HuH-7 (cell line): ENCODE results near the gene ZNF362.
A peak's percentile ranks its signal among the peaks of the same experiment; 100 is the strongest.

ENCODE experiments used
- DNase-seq: peaks from one replicate; pipeline ENCODE4 v3.0.0; 2011; ENCODE audit warnings: low spot score

Gene ZNF362

DNA sequence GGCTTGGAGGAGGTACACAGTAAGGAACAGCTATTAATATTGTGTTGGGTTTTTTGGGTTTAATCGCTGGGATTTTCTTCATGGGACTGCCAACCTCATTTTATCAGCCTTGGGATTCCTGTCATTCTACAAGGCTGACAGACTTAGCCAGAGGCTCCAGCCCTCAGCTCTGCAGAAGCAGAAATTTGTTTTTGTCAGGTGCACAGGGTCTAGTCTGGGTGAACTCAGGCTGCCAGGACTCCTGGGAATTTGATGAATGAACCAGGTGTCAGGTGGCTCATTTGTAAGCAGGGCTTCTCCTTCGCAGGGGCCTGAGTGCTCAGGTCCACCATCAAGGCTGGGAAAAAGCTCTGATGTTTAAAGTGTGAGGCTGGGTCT is 11.5 kb upstream of the ZNF362 start:
- no peak for DNase-seq

DNA sequence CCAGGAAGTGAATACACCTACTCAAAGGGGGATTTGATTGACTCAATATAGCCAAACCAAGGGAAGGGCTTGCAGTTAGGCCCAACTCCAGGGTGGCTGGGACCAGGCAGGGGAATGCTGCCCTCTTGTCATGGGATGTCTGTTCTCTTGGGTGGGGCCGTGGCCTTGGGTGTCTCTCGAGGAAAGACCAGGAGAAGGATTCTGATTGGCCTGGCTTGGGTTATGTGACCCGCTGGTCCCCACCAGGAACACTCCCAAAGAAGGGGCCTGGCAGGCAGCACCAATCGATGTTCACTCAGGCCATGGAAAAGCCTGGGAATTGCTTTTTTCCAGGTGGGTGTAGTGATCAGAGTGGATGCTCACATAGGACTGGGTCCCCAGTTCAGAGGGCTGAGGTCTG is 10.1 kb upstream of the ZNF362 start:
- no peak for DNase-seq

DNA sequence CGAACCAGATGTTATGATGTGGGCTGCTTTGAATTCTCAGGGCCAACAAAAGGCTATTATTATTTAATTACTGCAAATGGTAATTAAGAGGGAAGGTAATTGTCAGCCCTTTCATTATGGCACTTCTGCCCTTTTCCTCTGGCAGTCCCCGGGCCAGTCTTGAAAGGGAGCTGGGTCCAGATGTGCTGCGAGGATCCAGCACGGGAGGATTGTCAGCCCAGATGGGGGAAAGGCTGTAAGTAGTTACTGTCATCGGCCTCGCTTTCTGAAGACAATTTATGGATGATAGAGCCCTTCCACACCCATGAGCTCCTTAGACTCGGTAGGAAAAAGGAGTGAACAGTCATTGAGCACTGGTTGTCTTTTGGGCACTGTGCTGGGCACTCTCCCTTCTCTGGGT is 8.7 kb upstream of the ZNF362 start:
- DNase-seq, result no peak

DNA sequence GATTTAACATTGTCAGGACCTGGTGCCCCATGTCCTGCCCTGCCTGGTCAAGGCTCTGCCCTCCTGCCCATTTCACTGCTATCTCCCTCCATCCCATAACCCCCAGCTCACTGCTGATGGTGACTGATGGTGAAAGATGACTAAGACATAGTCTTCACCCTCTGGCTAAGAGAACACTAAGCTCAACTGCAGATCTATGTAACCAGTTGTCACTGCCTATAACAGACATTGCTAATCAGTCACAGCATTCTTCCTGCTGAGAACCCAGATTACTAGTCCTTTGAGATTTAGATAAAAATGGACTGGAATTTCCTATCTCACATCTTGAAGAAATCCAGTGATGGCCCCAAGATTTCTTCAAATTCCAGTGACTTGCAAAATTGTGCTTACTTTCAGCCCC is 8.0 kb upstream of the ZNF362 start:
- DNase-seq, result no peak

DNA sequence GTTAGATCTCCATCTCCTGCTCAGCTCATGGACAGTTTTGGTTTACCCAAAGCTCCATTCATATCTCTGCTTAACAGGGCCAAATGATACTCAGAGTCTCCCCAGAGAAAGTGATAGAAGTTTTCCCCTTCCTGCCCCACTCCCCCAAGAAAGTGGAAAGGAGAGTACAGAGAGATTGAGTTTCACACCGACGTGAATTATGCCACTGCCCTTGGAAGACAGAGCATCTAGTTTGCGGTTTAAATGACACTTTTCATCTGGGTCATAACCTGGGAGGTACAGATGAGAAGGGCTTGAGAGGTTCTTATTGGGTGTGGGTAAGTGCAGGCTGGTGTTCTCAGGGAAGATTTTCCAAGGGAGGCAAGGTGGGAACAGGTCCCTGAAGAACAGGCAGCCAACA is 6.9 kb upstream of the ZNF362 start:
- DNase-seq, result no peak

DNA sequence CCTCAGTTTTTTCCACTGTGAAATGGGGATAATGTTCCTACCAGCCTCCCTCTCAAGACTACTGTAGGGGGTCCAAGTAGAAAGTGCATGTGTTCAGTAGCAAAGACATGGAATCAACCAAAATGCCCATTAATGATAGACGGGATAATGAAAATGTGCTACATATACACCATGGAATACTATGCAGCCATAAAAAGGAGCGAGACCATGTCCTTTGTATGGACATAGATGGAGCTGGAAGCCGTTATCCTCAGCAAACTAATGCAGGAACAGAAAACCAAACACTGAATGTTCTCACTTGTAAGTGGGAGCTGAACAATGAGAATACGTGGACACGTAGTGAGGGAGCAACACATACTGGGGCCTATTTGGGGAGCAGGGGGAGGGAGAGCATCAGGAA is 6.1 kb upstream of the ZNF362 start:
- DNase-seq, result no peak

DNA sequence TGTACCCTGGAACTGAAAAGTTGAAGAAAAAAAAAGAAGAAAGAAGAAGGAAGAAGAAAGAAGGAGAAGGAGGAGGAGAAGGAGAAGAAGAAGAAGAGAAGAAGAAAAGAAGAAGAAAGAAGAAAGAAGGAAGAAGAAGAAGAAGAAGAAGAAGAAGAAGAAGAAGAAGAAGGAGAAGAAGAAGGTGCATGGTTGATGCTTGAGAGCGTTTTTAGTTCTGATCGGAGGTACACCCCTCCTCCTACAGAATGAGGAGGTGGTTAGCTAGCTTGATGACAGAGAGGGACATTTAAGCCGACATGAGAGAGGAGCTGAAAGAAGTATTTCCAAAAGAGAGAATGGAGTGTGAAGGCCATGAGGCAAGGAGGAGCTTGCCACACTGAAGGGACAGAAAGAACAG is 5.6 kb upstream of the ZNF362 start:
- DNase-seq, result no peak

DNA sequence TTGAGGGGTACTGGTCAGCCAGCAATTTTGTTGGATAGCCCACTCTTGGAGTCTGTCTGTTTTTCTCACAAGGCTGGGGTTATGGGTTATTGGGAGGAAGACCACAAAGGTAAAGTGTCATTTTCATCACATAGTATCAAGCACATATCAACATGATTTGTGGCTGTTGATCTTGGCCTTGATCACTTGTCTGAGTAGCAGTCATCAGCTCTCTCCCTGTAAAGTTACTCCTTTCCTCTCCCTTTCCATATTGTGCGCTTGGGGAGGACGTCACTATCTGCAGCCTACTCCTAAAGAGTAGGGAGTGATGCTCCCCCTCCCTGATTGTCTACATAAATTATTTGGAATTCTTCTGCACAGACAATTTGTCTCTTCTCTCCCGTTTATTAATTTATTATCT is 1.8 kb upstream of the ZNF362 start:
- no peak for DNase-seq

DNA sequence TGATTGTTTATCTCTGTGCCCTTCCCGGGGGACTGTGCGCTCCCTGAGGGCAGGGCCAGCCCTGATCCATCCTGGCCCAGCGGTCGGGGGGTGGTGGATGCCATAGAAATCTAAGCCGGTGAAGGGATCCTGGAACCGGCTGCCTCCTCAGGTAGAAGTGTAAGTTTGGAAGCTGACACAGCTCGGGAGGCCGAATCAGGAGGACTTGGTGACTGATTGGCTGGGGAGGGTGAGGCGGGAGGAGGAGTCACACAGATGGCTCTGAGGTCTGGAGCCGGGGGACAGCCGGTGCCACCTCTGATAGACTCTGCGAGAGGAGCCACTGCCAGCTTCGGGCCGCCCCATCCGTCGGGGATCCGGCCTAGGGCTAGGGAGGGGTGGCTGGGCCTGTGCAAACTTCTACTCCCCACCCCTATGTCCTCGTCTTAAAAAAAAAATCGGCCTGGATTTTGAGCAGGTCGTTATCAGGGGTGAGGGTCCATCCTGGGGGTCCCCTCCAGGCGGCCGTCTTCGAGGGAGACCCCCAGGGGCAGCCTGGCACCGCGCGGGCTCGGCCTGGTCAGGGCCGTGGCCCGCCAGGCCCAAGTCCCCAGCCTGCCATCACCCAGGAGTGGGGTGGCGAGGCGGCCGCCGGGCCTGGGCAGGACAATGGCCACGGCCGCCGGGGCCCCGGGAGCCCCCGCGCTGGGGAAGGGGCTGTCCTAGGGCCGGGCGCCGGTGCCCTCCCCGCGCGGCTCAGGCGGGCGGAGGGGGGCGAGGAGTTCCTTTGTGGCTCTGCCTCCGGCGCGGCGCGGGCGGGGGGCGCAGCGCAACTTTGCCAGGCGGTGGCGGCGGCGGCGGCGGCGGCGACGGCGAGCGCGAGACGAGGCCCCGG is 708 bp upstream of the ZNF362 start:
- DNase-seq, result peak; percentile 84

DNA sequence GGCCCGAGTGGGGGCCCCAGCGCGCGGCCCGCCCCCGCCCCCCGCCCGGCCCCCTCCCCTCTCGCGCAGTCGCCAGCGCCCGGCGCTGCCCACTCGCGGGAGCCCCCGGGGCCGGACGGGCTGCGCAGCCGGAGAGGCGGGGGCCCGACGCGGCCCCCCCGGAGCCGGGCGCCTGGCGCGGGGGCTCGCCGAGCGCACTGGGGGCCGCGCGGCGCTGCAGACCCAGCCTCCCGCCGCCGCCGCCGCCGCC is 146 bp upstream of the ZNF362 start:
- no peak for DNase-seq

DNA sequence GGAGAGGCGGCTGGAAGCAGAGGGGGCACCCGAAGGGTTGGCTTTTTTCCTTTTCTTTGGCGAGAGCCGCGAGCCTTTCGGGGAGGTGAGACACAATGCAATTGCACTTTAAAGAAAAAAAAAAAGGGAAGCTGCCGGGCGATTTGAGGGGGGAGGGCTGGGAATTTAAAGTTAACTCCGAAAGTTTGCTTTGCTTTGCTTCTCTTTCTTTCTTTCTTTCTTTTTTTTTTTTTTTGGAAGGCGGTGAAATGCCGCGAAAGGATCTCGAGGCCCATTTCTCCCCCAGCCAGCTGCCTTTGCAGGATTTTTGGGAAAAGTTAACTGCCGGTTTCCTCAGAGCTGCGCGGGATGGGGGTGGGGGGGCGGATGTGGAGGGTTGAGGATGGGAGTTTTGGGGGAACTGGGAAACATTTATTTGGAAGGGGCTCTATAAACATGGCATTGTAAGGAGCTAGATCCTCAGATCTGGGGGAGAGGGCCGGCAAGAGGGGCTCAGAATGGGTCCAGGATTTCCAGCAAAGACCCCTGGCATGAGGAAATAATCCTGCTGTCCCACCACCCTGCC is 997 bp downstream of the ZNF362 start:
- no peak for DNase-seq

DNA sequence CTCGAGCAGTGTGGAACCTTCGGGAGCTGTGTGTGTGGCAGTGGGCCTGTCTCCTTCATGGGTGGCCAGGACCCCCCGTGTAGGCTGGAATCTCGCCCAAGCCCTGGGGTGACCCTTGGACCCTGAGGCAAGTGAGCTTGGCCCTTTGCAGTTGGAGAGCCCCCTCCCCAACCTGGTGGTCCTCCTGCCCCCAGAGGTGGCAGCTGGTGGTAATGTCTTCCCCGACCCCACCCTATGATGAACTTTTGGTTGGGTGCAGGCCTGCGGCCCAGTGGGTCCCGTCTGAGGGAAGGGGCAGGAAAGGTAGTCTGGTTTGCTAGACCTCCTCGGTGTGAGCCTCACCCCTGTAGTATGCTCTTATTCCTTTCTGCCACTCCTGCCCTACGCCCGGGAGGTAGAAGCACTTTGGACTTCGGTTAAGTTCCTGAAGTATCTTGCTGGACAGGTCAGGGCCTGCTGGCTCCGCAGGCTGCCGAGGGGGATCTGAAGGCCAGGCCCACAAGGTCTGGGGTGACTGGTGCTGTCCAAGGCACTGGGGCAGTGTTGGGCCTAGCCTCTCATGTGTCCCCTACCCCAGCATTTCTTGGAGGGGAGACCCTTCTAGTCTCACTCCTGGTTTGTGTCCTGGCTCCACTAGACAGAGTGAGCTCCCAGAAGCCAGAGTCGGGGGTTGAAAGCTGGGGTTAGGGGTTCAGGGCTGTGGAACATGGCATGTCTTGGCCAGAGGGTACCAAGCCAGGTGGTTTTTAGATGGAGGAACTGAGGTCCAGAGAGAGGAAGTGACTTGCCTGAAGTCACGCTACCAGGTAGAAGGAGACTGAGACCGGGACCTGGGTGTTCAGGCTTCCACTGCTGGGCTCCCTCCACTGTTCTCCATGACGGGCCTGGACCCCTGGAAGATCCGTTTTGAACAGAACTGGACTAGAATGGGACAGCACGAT is 1.8 kb downstream of the ZNF362 start:
- no peak for DNase-seq

DNA sequence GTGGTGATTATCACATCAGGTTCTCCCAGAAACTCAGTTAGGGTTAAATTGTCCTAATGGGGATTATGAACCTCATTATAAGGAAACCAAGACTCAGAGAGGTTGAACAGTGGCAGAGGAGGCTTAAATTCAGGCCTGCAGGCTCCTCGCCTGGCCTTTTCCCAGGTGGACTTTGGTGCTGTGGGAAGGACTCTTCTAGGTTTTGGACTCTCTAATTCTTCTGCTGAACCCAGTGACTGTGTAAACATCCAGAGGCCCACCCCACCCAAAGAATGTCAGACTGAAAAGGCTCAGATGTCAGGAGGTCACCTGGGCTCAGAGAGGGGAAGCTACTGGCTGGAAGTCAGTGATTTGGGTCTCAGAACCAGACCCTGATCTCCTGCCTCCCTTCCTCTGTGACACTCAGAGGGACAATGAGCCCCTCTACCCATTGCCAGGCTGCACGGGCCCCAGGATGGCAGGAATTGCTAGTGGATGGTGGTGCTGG is 2.5 kb downstream of the ZNF362 start:
- DNase-seq, result no peak

DNA sequence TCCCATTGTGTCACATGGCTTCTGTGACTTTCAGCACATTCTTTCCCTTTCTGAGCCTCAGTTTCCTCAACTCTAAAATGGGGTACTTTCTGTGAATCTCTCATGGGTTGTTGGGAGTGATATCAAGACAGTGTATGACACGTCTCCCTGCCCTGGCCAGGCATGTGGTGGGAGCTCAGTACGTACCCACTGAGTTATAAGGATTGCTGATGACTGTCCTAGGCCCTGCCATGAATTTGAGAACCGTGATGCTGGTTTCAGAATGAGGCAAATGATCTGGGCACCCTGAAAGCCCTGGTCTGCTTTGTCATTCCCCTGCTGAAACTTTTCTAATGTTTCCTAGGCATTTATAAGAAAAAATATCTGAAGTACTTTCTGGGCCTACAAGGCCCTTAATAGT is 3.6 kb downstream of the ZNF362 start:
- no peak for DNase-seq

DNA sequence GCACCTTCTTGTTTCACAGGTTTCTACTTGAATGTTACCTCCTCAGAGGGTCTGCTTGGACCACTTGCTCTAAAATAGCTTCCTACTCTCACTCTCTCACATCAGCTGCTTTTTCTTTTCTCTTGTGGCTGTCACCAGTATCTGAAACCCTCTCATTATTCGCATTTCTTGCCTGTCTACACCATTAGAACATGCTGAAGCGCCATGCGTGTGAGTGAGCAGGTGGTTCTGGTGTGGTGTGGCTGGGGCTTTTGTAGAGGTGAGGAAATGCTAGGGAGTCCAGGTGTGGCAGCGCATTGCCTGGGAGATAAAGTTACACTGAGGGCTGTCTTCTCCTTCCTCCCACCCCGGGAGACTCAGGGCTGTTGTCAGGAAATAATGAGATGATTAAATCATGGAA is 4.1 kb downstream of the ZNF362 start:
- no peak for DNase-seq

DNA sequence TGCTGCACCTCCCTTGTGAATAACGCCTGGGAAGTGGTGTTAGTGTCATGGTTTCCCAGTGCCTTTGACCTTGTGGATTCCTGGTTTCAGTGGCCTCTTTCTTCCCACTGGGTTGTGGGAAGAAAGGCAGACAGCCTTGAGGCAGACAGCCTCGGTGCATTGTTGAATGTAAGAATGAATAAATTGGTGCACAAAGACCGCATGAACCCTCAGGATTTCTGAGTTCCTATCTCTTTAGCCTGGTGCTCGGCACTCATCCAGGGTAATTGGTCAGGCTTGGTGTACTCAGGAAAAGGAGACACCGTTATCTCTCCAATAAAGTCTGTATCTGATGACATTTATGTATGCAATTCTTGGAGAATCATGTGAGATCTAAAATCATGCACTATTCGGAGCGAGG is 5.1 kb downstream of the ZNF362 start:
- DNase-seq, result no peak

DNA sequence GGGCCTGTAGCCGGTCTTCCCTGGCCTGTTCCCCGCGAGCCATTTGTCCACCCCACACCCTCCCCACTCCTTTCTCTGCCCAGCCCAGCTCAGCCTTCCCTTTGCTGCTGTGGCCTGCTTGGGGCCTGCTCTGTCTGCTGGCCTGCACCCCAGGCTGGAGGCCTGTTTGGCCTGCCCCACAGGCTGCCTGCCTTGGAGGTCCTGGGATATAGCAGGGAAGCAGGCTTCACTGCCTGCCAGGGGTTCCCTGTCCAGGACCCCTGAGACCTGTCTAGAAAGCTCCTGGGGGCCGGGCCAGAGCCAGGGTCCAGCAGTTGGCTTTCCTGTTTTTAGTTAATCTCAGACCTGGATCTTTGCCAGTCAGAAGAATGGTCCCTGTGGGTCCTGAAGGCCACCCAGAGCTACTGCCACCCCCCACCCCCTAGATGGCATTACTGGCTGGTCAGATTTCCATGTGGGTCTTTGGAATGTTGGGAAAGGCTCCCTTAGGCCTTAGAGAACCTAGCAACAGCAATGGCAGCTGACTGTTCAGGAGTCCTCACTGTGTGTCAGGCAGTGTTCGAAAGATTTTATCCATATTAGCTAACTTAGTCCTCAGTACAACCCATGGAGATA is 7.7 kb downstream of the ZNF362 start:
- no peak for DNase-seq

DNA sequence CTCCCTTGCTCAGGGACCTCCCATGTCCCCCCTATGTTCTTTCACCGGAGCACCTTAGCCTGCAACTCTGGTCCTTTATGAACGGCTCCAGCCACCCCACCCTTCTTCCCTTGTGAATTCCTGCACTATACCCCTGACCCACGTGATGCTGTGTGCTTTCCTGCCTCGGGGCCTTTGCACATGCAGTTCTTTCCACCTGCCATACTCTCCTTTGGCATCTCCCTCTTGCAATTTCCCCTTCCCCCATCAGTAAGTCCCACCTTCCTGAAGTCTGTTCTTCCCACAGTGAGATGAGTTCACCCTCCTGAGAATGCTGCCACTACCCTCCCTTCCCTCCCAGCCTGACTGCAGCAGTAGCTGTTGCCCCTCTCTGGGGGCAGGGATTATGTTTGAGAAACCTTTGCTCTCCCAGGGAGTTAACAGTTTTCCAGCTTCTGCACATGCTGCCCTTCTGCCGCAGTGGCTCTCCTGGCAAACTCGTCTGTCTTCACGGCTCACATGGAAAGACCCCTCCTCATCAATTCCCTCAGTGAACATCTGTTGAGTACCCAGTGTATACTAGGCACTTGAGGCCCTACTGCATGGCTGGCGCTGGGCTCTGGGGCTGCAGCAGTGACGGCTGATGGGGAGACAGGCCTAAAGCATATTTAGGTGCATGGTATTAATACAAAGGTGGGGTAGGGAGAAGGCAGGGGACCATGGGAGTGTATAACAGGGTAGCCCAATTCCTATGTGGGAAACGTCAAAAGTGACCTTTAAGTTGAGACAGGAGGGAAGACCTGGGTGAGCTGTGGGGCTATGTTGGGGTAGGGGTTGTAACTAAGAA is 9.7 kb downstream of the ZNF362 start:
- DNase-seq, result no peak

DNA sequence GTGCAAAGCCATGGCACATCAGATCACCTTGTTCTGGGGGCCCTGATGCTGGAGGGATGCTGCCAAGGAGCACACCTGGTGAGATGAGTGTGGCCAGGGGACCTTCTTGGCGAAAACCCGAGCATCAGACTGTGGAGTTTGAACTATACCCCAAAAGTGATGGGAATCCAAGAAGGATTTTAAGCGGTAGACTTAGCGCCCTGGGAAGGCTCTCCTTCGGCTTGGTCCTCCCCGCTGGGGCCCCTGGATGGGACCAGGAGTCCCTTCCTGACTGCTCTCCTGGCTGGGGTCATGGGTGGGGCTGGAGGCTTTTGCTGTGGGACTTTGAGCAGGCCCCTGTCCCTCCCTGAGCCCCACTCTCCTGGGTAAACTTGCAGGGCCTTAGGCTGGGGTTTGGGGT is 10.5 kb downstream of the ZNF362 start:
- no peak for DNase-seq

DNA sequence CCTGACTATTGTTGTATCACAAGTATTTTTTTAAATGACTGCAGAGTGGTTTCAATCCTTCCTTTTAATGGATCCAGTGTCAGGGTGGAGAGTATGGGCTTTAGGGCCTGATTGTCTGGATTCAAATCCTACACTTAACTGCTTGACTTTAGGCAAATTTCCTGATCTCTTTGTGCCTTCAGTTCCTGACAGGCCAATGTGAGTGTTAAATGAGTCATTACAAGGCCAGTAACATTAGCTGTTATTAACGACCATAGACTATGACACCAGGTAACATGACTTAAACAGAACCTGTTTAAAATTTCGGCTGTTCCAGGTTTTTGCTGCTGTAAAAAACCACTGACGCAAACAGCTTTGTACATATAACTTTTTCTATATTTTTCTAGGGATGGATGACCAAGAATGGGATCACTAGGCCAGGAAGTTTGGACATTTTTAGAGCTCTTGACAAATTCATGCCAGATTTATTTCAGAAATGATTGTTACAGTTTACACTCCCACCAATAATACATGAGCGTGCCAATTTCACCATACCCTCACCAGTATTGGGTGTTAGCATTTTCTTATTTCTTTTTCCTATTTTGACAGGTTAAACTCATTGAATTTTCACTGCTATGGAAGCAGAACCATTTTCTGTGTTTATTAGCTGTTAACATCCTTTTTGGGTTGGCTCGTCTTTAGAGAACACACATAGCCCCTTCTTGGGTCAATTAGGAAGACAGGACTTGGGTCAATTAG is 11.3 kb downstream of the ZNF362 start:
- no peak for DNase-seq

DNA sequence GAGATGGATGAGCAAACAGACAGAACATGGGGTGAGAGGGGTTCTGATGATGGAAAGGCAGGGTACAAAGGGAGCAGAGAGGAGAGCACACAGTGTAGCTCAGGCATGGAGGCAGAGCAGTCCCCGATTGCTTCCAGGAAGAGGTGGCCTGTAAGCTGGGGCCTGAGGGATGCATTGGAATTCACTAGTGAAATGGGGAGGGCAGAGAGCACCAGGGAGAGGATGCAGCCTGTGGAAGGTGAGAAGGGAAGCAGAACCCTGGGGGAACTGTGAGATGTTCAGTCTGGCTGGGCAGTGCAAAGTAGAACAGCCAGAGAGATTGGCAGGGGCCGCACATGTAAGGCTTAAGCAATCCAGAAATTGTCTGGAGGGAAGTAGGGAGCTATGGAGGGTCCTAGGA is 12.2 kb downstream of the ZNF362 start:
- no peak for DNase-seq
